SK-N-SH (cell line): Measurements from ENCODE around the gene DOCK10. TPM values are rescaled to one million over a fixed set of nuclear protein-coding genes. Genes with fewer than 3 reads are reported as not detected.
A peak's percentile ranks its signal among the peaks of the same experiment; 100 is the strongest.

Experiments used
- CTCF ChIA-PET: fragments of 300-600, 350-600 bp; formaldehyde crosslinking; extraction: SDS; loops from one replicate; lab custom pipeline; 2021; lab: Yijun Ruan, JAX
- POLR2A ChIA-PET: fragments of 350-600 bp; sonication (Branson Sonifier 250); formaldehyde crosslinking; extraction: SDS; loops from one replicate; lab custom pipeline; 2020; ENCODE audit warnings: antibody characterized with exemption, inconsistent platforms; lab: Yijun Ruan, JAX
- DNase-seq: peaks from one replicate; pipeline ENCODE4 v3.0.0; 2012
- H2AFZ ChIP-seq: fragments of 200-600 bp; sonication (generic); 2 replicates; pipeline ENCODE4 v1.8.1; 2016; ENCODE audit warnings: antibody characterized with exemption, mild to moderate bottlenecking, low read depth
- H3F3A ChIP-seq: fragments of 200-600 bp; sonication (generic); replicated peaks from 2 replicates; pipeline ENCODE3; 2016; ENCODE audit warnings: antibody characterized with exemption, mild to moderate bottlenecking; ENCODE audit not compliant: insufficient read depth
- H3K27ac ChIP-seq, 2 experiments: fragments of 200-500 bp in 1 of 2; fragments of 200-600 bp in 1 of 2; sonication (Bioruptor generic) in 1 of 2; sonication (generic), shearing (Covaris generic) in 1 of 2; 2 replicates each; pipeline versions ENCODE4 v1.5.1 to v1.6.1; 2014 to 2016; ENCODE audit warnings: low read depth in 2 of 2, inconsistent platforms in 1 of 2, low read length in 1 of 2, mild to moderate bottlenecking in 1 of 2, mixed read lengths in 1 of 2
- H3K27me3 ChIP-seq: fragments of 200-600 bp; sonication (generic), shearing (Covaris generic); 2 replicates; pipeline ENCODE4 v1.6.1; 2016; ENCODE audit warnings: mixed run types; ENCODE audit not compliant: insufficient read depth
- H3K36me3 ChIP-seq, 2 experiments: fragments of 200-500 bp in 1 of 2; fragments of 200-600 bp in 1 of 2; sonication (Bioruptor generic) in 1 of 2; sonication (generic) in 1 of 2; replicated peaks in 1 of 2; 2 replicates each; pipeline versions ENCODE3 to v1.5.1; 2014 to 2016; ENCODE audit warnings: low read length in 1 of 2, mild to moderate bottlenecking in 1 of 2; ENCODE audit not compliant: insufficient read depth in 2 of 2, control insufficient read depth in 1 of 2
- H3K4me1 ChIP-seq, 2 experiments: fragments of 200-500 bp in 1 of 2; fragments of 200-600 bp in 1 of 2; sonication (Bioruptor generic) in 1 of 2; sonication (generic), shearing (Covaris generic) in 1 of 2; 2 replicates each; pipeline versions ENCODE4 v1.5.1 to v1.6.1; 2014 to 2016; ENCODE audit warnings: low read depth in 1 of 2, low read length in 1 of 2, mixed run types in 1 of 2; ENCODE audit not compliant: insufficient read depth in 2 of 2, control insufficient read depth in 1 of 2
- H3K4me2 ChIP-seq: fragments of 200-600 bp; sonication (generic), shearing (Covaris generic); 2 replicates; pipeline ENCODE4 v1.6.1; 2017; ENCODE audit warnings: mixed run types
- H3K4me3 ChIP-seq, 2 experiments: fragments of 200-500 bp in 1 of 2; fragments of 200-600 bp in 1 of 2; sonication (Bioruptor generic) in 1 of 2; sonication (generic), shearing (Covaris generic) in 1 of 2; 2 replicates each; pipeline versions ENCODE4 v1.5.1 to v1.8.1; 2014 to 2016; ENCODE audit warnings: low read depth in 2 of 2, inconsistent platforms in 1 of 2, low read length in 1 of 2, mild to moderate bottlenecking in 1 of 2, mixed read lengths in 1 of 2, moderate library complexity in 1 of 2
- H3K79me2 ChIP-seq: fragments of 200-600 bp; sonication (generic); 2 replicates; pipeline ENCODE4 v1.8.1; 2017; ENCODE audit warnings: mild to moderate bottlenecking; ENCODE audit not compliant: insufficient read depth
- H3K9ac ChIP-seq: fragments of 200-600 bp; sonication (generic); 2 replicates; pipeline ENCODE4 v1.6.1; 2017; ENCODE audit warnings: mixed run types
- H3K9me2 ChIP-seq: fragments of 200-600 bp; sonication (generic); 2 replicates; pipeline ENCODE4 v1.6.1; 2017; ENCODE audit warnings: mixed run types
- H3K9me3 ChIP-seq: fragments of 200-600 bp; sonication (generic); 2 replicates; pipeline ENCODE4 v1.6.1; 2017; ENCODE audit warnings: mixed run types, mild to moderate bottlenecking, moderate library complexity
- H4K20me1 ChIP-seq: fragments of 200-600 bp; sonication (generic); 2 replicates; pipeline ENCODE4 v1.6.1; 2017; ENCODE audit warnings: mild to moderate bottlenecking, mixed run types; ENCODE audit not compliant: insufficient read depth
- EZH2phosphoT487 ChIP-seq: fragments of 200-600 bp; sonication (generic); IDR thresholded peaks from 2 replicates; pipeline ENCODE4 v1.6.1; 2017; ENCODE audit warnings: low read depth, mixed run types, mild to moderate bottlenecking, antibody characterized with exemption, moderate library complexity, borderline replicate concordance
- FOXM1 ChIP-seq: IDR thresholded peaks from 2 replicates; pipeline ENCODE4 v1.4.0; 2012; ENCODE audit warnings: low read depth, mild to moderate bottlenecking
- GATA2 ChIP-seq: sonication (generic); formaldehyde crosslinking; IDR thresholded peaks from 2 replicates; pipeline ENCODE4 v1.5.0; 2020; ENCODE audit warnings: mild to moderate bottlenecking, missing genetic modification reagents
- IRF3 ChIP-seq: fragments of 150-350 bp; IDR thresholded peaks from 2 replicates; pipeline ENCODE4 v1.6.1; 2016; ENCODE audit warnings: mild to moderate bottlenecking, low read depth, low read length
- JUND ChIP-seq: IDR thresholded peaks from 2 replicates; pipeline ENCODE4 v1.4.0; 2012
- MXI1 ChIP-seq: IDR thresholded peaks from 2 replicates; pipeline ENCODE4 v1.6.1; 2012; ENCODE audit warnings: mild to moderate bottlenecking, low read depth, low read length, improper control_type of control experiment
- NFIC ChIP-seq: IDR thresholded peaks from 2 replicates; pipeline ENCODE4 v1.4.0; 2012; ENCODE audit warnings: borderline replicate concordance
- POLR2AphosphoS5 ChIP-seq: IDR thresholded peaks from 2 replicates; pipeline ENCODE4 v1.6.1; 2012; ENCODE audit warnings: low read depth, low read length
- RAD21 ChIP-seq: IDR thresholded peaks from 2 replicates; pipeline ENCODE4 v1.6.1; 2012; ENCODE audit warnings: mild to moderate bottlenecking, low read length
- RCOR1 ChIP-seq: fragments of 150-350 bp; IDR thresholded peaks from 2 replicates; pipeline ENCODE4 v1.6.1; 2017; ENCODE audit warnings: antibody characterized with exemption, low read length
- SIN3A ChIP-seq: IDR thresholded peaks from 2 replicates; pipeline ENCODE4 v1.6.1; 2012; ENCODE audit warnings: low read depth, mild to moderate bottlenecking, low read length, moderate library complexity, borderline replicate concordance
- SMC3 ChIP-seq: IDR thresholded peaks from 2 replicates; pipeline ENCODE4 v1.6.1; 2012; ENCODE audit warnings: low read depth, low read length, improper control_type of control experiment
- TAF1 ChIP-seq: IDR thresholded peaks from 2 replicates; pipeline ENCODE4 v1.6.1; 2012; ENCODE audit warnings: low read depth, mild to moderate bottlenecking, low read length, moderate library complexity, borderline replicate concordance
- TCF12 ChIP-seq: IDR thresholded peaks from 2 replicates; pipeline ENCODE4 v1.4.0; 2012
- TEAD4 ChIP-seq: IDR thresholded peaks from 2 replicates; pipeline ENCODE4 v1.4.0; 2012; ENCODE audit warnings: mild to moderate bottlenecking, borderline replicate concordance; ENCODE audit not compliant: insufficient read depth
- USF1 ChIP-seq: IDR thresholded peaks from 2 replicates; pipeline ENCODE4 v1.4.0; 2012; ENCODE audit warnings: low read depth, borderline replicate concordance
- WGBS: methylation state at CpG from one replicate; pipeline ENCODE4 v1.1.6; 2017; ENCODE audit warnings: low lambda C conversion rate; 5-methylcytosine and 5-hydroxymethylcytosine counted together
- polyA plus RNA-seq, 3 experiments: library from polyadenylated mRNA; depleted of rRNA; stranded (reverse); fragments of >200 nt; gene quantifications; 2 replicates each; pipeline ENCODE4 v1.2.3, GENCODE V29; 2012
- TF ChIP-seq, protein P1 (sequence below): IDR thresholded peaks from 2 replicates; pipeline ENCODE4 v1.6.1; 2012; ENCODE audit warnings: mild to moderate bottlenecking, low read depth, low read length, moderate library complexity
- TF ChIP-seq, protein P2 (sequence below): IDR thresholded peaks from 2 replicates; pipeline ENCODE4 v1.4.0; 2012; ENCODE audit warnings: low read depth

DOCK10 gene
- polyA plus RNA-seq, 1 of the 3 experiments (the other 2 are of a cell fraction) = 24.1 TPM

DNA sequence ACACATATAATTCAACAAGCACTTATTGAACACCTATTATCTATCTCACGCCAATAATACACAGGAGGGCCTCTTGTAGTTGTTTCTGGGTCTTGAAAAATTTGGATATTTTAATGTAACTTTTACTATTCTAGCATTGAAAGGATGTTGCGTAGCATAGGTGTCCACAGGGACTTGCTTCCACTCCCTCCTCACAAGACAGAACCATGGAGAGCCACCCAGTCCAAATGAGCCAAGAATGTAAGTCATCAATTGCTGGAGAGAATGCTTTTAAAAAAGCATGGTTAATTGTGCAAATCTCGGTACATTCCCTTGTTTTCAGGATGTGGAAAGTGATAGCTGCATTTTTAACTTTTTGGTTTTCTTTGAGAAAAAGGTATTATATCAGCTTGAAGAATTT, 46.8 kb downstream of the DOCK10 start:
- H3K9me2 ChIP-seq = no peaks in the 10 kb centered on the region
- H3K36me3 ChIP-seq = peaks cover 0 to 4% of the 10 kb centered on the region in 2 experiments
- POLR2A ChIA-PET = no interaction called here
- no peaks in the 10 kb centered on the region for H3F3A ChIP-seq
- TF ChIP-seq TEAD4 (no peak), SIN3A (no peak)
- TF ChIP-seq, protein P1, sequence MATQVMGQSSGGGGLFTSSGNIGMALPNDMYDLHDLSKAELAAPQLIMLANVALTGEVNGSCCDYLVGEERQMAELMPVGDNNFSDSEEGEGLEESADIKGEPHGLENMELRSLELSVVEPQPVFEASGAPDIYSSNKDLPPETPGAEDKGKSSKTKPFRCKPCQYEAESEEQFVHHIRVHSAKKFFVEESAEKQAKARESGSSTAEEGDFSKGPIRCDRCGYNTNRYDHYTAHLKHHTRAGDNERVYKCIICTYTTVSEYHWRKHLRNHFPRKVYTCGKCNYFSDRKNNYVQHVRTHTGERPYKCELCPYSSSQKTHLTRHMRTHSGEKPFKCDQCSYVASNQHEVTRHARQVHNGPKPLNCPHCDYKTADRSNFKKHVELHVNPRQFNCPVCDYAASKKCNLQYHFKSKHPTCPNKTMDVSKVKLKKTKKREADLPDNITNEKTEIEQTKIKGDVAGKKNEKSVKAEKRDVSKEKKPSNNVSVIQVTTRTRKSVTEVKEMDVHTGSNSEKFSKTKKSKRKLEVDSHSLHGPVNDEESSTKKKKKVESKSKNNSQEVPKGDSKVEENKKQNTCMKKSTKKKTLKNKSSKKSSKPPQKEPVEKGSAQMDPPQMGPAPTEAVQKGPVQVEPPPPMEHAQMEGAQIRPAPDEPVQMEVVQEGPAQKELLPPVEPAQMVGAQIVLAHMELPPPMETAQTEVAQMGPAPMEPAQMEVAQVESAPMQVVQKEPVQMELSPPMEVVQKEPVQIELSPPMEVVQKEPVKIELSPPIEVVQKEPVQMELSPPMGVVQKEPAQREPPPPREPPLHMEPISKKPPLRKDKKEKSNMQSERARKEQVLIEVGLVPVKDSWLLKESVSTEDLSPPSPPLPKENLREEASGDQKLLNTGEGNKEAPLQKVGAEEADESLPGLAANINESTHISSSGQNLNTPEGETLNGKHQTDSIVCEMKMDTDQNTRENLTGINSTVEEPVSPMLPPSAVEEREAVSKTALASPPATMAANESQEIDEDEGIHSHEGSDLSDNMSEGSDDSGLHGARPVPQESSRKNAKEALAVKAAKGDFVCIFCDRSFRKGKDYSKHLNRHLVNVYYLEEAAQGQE = 0 out of 2 replicates have a peak, but pooled peaks have one; percentile 68
- no peak overlapping the region for H3K27ac ChIP-seq
- CTCF ChIA-PET = no interaction called here
- no peaks in the 10 kb centered on the region for H4K20me1 ChIP-seq
- no peaks in the 10 kb centered on the region for H3K9me3 ChIP-seq
- peaks cover 9% of the 10 kb centered on the region; the same call in 1 of the 2 replicates for H3K79me2 ChIP-seq
- no peak overlapping the region for H3K9ac ChIP-seq
- no peaks in the 10 kb centered on the region; a peak in 1 of 4 replicates for H3K4me1 ChIP-seq
- no peaks in the 10 kb centered on the region for H3K27me3 ChIP-seq
- no peak overlapping the region for H3K4me2 ChIP-seq
- no peak overlapping the region for H2AFZ ChIP-seq
- H3K4me3 ChIP-seq = no peak overlapping the region
- no peak for DNase-seq
- WGBS = 96% methylated on average over 3 of the region's 3 CpGs

- H3K27me3 ChIP-seq = no peaks in the 10 kb centered on the region
- H3K27ac ChIP-seq = no peak overlapping the region
- WGBS = 67% methylated on average over 1 of the region's 1 CpG
- H3K79me2 ChIP-seq = peaks cover 4% of the 10 kb centered on the region; the same call in 1 of the 2 replicates
- CTCF ChIA-PET = interaction anchor here (4.0 kb wide), 1 partner anchor 8 kb away, joined by 19 read pairs; no protein-coding TSS in a partner anchor
- H2AFZ ChIP-seq = no peak overlapping the region
- peaks cover 0 to 4% of the 10 kb centered on the region in 2 experiments for H3K36me3 ChIP-seq
- H3F3A ChIP-seq = no peaks in the 10 kb centered on the region
- H3K9me3 ChIP-seq = no peaks in the 10 kb centered on the region
- no peaks in the 10 kb centered on the region for H4K20me1 ChIP-seq
- TF ChIP-seq RAD21 (no peak), RCOR1 (no peak), IRF3 (no peak), TAF1 (no peak), USF1 (no peak), POLR2AphosphoS5 (no peak), SMC3 (no peak), JUND (no peak), MXI1 (no peak), GATA2 (CRISPR knock-in tag) (no peak), FOXM1 (no peak), EZH2phosphoT487 (no peak), NFIC (no peak), TCF12 (no peak)
- TF ChIP-seq, protein P2, sequence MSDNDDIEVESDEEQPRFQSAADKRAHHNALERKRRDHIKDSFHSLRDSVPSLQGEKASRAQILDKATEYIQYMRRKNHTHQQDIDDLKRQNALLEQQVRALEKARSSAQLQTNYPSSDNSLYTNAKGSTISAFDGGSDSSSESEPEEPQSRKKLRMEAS = no peak
- TF ChIP-seq, protein P1 = no peak
- no peak for DNase-seq
- H3K4me3 ChIP-seq = no peak overlapping the region
- H3K9me2 ChIP-seq = no peaks in the 10 kb centered on the region
- POLR2A ChIA-PET = no interaction called here
- no peak overlapping the region for H3K9ac ChIP-seq
- no peak overlapping the region for H3K4me2 ChIP-seq
- H3K4me1 ChIP-seq = no peaks in the 10 kb centered on the region; a peak in 1 of 4 replicates
Observed at GRCh38 chr2:224994242-224994823, 47.9 kb downstream of the DOCK10 start.
